Measurements from ENCODE around the gene IL9. TPM values are rescaled to one million over a fixed set of nuclear protein-coding genes. Genes with fewer than 3 reads are reported as not detected.
A peak's percentile ranks its signal among the peaks of the same experiment; 100 is the strongest.

The IL9 gene
- total and polyA plus RNA-seq, 2 of the 13 experiments (the other 11 are each of a cell fraction or from before 2014, with no cell fraction given): not detected

GRCh38 chr5:135869276-135869675 lies 26.4 kb downstream of the IL9 start (continued):
- TF ChIP-seq CENPBD1 (CRISPR knock-in tag; IDR thresholded peaks at IDR 0.05; ENCODE audit: borderline replicate concordance, low read depth): no peak
- TF ChIP-seq THAP8 (CRISPR knock-in tag; IDR thresholded peaks at IDR 0.05; ENCODE audit: borderline replicate concordance): no peak
- no peak for TF ChIP-seq ZNF569 (CRISPR knock-in tag; IDR thresholded peaks at IDR 0.05; ENCODE audit: borderline replicate concordance)
- TF ChIP-seq CTCF (CRISPR knock-in tag; IDR thresholded peaks at IDR 0.05): no peak
- no peak for TF ChIP-seq ZNF335 (CRISPR knock-in tag; IDR thresholded peaks at IDR 0.05)
- no peak for TF ChIP-seq ZNF878 (CRISPR knock-in tag; IDR thresholded peaks at IDR 0.05)
- no peak for TF ChIP-seq RBM22 (optimal IDR thresholded peaks at IDR 0.05; ENCODE audit: low read length)
- TF ChIP-seq PBX3 (CRISPR knock-in tag; IDR thresholded peaks at IDR 0.05; ENCODE audit: borderline replicate concordance): no peak
- no peak for TF ChIP-seq ZNF503 (CRISPR knock-in tag; IDR thresholded peaks at IDR 0.05)
- TF ChIP-seq REL (CRISPR knock-in tag; conservative IDR thresholded peaks at IDR 0.05): no peak
- peak; percentile 75; the same call in 1 of the 2 replicates for TF ChIP-seq ARID5B (CRISPR knock-in tag; IDR thresholded peaks at IDR 0.05)
- TF ChIP-seq FOXP4 (CRISPR knock-in tag; IDR thresholded peaks at IDR 0.05): peak; percentile 45; the same call in 1 of the 2 replicates
- no peak for TF ChIP-seq AGO1 (IDR thresholded peaks at IDR 0.05; ENCODE audit: low read depth, low read length, poor library complexity, severe bottlenecking)
- no peak for TF ChIP-seq ZNF275 (CRISPR knock-in tag; IDR thresholded peaks at IDR 0.05; ENCODE audit: borderline replicate concordance)
- TF ChIP-seq ZNF720 (CRISPR knock-in tag; IDR thresholded peaks at IDR 0.05): no peak
